ENCODE measurements around the gene KLHDC7A. TPM values are rescaled to one million over a fixed set of nuclear protein-coding genes. Genes with fewer than 3 reads are reported as not detected.

Gene KLHDC7A
- total RNA-seq: not detected

DNA sequence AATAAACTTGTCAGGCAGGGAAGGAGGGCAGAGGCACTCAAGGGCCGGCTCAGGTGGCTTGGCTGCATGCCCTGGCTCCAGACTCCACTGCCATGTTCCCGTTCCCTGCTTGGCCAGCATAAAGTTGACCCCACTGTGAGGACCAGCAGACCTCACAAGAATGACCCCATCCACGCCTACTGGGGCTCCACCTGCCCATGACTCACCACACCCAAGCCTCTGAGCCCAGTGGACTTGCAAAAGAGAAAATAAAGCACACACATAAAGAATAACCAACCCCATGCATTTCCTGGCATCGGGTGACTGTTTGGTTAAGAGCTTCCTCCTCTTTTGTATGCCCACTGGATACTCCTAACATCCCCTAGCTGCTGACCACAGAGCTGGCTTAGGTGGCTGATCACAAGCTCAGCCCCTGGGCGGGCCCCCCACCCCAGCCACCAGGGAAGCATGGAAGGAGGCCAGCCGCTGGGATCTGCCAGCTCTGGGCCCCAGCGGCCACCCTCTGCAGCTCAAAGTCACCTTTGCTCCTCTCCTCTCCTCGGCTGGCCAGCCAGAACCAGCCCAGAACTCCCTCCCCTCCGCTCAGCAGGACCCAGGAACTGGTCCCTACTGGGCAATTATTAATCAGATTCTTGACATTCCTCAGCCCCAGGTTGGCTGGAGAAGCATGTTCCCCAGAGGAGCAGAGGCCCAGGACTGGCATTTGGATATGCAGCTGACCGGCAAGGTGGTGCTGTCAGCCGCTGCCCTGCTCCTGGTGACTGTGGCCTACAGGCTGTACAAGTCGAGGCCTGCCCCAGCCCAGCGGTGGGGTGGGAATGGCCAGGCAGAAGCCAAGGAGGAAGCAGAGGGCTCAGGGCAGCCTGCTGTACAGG, at the start of gene KLHDC7A:
KLHDC7A (plus strand) TSS at position 616 of the 875 bp plus-strand sequence; CDS start at position 668, 52 bp downstream.
- no peak for DNase-seq
- Mint-ChIP-seq H3K27me3 (ENCODE audit: low read depth) (no peaks in the 10 kb centered on the region), H3K27ac (no peak within 1 kb of the TSS), H3K9me3 (ENCODE audit: insufficient read depth) (no peaks in the 10 kb centered on the region), H3K4me1 (ENCODE audit: low read depth) (peaks cover 9% of the 10 kb centered on the region), H3K4me3 (no peak within 1 kb of the TSS), H3K36me3 (ENCODE audit: low read depth) (no peaks in the 10 kb centered on the region)
- no peak for ATAC-seq
- ChIA-PET CTCF (no interaction called here), POLR2A (no interaction called here)

DNA sequence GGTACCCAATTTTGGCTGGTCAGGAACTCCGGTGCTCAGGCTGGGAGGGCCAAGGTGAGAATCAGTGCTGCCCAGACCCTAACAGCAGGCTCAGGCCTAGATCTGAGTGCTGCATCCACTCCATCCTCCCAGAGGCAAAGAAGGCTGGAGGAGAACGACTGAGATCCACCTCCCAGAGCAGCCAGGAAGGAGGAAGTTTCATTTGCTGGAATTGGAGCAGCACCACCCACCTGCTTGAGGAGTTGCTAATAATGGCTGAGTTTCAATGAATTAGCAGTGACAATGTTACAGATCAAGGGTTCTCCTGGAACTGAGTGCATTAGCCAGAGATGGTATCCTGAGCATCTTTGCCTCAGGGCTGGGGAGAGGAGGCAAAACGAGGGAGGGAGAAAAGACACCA, 46.7 kb upstream of the KLHDC7A start:
- CTCF ChIA-PET: no interaction called here
- H3K4me1 Mint-ChIP-seq (ENCODE audit: low read depth): no peaks in the 10 kb centered on the region
- no peaks in the 10 kb centered on the region for H3K9me3 Mint-ChIP-seq (ENCODE audit: insufficient read depth)
- H3K4me3 Mint-ChIP-seq: no peak overlapping the region
- ATAC-seq: no peak
- no peaks in the 10 kb centered on the region for H3K36me3 Mint-ChIP-seq (ENCODE audit: low read depth)
- H3K27me3 Mint-ChIP-seq (ENCODE audit: low read depth): no peaks in the 10 kb centered on the region
- POLR2A ChIA-PET: no interaction called here
- no peak overlapping the region for H3K27ac Mint-ChIP-seq
- DNase-seq: no peak

DNA sequence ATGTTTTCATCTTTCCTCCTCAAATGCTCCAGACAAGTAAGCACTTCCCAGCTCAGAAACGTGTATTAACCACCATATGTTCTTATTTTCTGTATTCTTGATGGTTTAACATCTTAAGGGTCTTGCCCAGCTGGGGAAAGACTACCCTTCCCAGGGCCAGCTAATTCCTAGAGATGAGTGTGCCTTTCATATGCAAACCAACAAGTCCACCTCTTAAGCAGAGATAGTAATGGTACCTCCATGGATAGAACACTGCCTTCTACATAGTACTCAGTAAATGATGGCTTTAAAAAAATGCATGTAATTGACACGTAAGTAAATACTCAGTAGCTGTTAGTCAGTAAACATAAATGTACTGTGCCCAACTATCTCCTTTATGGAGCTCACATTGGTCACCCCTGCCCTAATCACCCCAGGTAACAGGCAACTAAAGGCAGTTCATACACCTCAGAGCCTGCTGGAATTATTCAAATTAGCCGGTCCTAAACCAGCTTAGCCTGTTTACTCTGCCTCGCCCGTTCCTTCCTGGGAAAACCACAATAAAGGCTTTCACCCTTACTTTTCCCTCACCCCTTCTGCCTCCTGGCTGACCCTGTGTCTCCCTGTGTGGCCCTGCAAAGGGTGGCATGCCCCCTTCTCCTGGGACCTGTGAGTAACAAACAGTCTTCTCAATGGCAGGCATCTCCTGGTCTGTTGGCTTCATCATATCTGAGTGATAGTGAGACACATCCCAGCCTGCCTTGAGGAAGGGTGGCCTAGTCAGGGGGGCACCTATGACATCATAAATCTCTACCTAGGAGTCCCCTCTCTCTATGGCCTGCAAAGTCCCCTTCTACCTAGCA, 40.1 kb upstream of the KLHDC7A start:
- H3K4me1 Mint-ChIP-seq (ENCODE audit: low read depth): no peaks in the 10 kb centered on the region
- no peak for ATAC-seq

DNA sequence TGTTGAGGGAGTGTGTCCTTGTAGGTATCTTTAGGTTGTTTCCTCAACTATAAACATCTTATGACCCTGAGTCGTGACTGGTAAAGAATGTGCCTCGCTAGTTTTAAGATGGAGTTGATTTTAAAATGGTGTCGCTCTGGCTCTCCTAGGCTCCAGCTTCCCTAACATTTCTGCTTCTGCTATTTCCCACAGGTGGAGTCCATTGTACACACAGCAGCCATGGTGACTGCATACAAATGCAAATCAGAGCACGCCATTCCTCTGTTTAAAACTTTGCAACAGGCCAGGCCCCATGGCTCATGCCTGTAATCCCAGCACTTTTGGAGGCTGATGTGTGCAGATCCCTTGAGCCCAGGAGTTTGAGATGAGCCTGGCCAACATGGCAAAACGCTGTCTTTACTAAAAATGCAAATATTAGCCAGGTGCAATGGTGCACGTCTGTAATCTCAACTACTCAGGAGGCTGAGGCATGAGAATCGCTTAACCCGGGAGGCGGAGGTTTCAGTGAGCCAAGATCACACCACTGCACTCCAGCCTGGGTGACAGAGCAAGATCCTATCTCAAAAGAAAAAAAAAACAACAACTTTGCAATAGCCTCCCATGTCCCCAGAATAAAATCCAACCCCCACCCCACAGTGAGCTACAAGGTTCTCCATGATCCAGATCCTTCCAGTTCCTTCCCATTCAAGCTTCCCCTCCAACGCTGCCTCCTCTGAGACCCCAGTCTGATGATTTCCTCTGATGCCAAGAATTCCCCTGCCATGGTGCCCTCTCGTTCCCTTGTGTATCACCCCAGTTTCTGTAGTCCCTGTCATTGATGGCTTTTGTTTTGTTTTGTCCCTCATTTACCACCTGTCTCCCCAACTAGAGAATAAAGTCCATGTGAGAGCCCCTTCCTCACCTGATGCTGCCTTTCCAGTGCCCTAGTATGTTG, 36.9 kb upstream of the KLHDC7A start:
- Mint-ChIP-seq H3K36me3 (ENCODE audit: low read depth) (no peaks in the 10 kb centered on the region), H3K27me3 (ENCODE audit: low read depth) (no peaks in the 10 kb centered on the region), H3K4me1 (ENCODE audit: low read depth) (no peaks in the 10 kb centered on the region), H3K27ac (no peak overlapping the region), H3K4me3 (no peak overlapping the region), H3K9me3 (ENCODE audit: insufficient read depth) (no peaks in the 10 kb centered on the region)
- POLR2A ChIA-PET: no interaction called here
- DNase-seq (no peak), ATAC-seq (no peak)
- CTCF ChIA-PET: no interaction called here

More for the DNA sequence above, 40.1 kb upstream of the KLHDC7A start:
- no peaks in the 10 kb centered on the region for H3K27me3 Mint-ChIP-seq (ENCODE audit: low read depth)
- ChIA-PET POLR2A (no interaction called here), CTCF (interaction anchor here (1.2 kb wide), 1 partner anchor 141 kb away, joined by 3 read pairs; no protein-coding TSS in a partner anchor)
- no peak overlapping the region for H3K27ac Mint-ChIP-seq
- no peaks in the 10 kb centered on the region for H3K36me3 Mint-ChIP-seq (ENCODE audit: low read depth)
- DNase-seq: no peak
- no peaks in the 10 kb centered on the region for H3K9me3 Mint-ChIP-seq (ENCODE audit: insufficient read depth)
- H3K4me3 Mint-ChIP-seq: no peak overlapping the region

DNA sequence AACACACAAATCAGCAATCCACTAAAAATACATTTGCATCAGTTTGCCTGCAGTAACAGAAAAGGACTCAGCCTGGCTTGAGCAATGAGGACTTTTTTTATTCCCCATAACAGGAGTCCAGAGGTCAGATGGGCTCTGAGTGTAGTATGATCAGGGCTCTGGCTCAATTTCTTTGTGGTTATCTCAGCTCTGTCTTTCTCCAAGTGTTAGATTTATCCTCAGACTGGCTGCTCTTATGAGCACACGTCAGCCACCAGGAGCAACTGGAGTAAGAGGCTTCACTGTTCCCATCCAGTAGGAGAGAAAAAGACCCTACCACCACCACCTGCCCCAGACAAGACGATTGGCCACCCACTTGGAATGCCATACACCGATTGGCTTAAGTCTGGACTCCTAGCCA, 36.2 kb upstream of the KLHDC7A start:
- Mint-ChIP-seq H3K4me1 (ENCODE audit: low read depth) (no peaks in the 10 kb centered on the region), H3K9me3 (ENCODE audit: insufficient read depth) (no peaks in the 10 kb centered on the region), H3K36me3 (ENCODE audit: low read depth) (no peaks in the 10 kb centered on the region), H3K27me3 (ENCODE audit: low read depth) (peaks cover under 1% of the 10 kb centered on the region), H3K27ac (no peak overlapping the region), H3K4me3 (no peak overlapping the region)
- ATAC-seq (no peak), DNase-seq (no peak)
- CTCF ChIA-PET: no interaction called here
- POLR2A ChIA-PET: no interaction called here

DNA sequence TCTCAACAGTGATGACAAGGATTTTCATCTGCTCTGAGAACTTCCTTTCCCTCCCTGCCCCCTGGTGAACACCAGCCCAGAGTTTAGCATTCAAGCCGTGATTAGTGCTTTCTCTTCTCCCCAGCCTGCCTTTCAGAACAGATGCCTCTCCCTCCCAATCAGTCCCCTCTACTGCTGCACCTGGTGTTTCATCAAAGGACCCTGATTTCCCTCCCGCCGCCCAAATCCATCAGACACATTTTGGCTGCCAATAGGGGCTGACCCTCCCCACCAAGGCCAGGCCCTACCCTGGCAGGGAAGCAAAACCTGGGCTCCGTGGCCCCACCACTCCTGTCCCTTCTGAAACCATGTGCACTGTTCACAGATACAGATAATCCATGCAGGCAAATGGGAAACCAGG, 34.0 kb upstream of the KLHDC7A start:
- H3K36me3 Mint-ChIP-seq (ENCODE audit: low read depth): no peaks in the 10 kb centered on the region
- H3K27ac Mint-ChIP-seq: no peak overlapping the region
- no peak for ATAC-seq
- POLR2A ChIA-PET: no interaction called here
- H3K27me3 Mint-ChIP-seq (ENCODE audit: low read depth): peaks cover 2% of the 10 kb centered on the region
- no peak for DNase-seq
- H3K4me3 Mint-ChIP-seq: no peak overlapping the region
- H3K9me3 Mint-ChIP-seq (ENCODE audit: insufficient read depth): no peaks in the 10 kb centered on the region
- no peaks in the 10 kb centered on the region for H3K4me1 Mint-ChIP-seq (ENCODE audit: low read depth)
- CTCF ChIA-PET: no interaction called here

DNA sequence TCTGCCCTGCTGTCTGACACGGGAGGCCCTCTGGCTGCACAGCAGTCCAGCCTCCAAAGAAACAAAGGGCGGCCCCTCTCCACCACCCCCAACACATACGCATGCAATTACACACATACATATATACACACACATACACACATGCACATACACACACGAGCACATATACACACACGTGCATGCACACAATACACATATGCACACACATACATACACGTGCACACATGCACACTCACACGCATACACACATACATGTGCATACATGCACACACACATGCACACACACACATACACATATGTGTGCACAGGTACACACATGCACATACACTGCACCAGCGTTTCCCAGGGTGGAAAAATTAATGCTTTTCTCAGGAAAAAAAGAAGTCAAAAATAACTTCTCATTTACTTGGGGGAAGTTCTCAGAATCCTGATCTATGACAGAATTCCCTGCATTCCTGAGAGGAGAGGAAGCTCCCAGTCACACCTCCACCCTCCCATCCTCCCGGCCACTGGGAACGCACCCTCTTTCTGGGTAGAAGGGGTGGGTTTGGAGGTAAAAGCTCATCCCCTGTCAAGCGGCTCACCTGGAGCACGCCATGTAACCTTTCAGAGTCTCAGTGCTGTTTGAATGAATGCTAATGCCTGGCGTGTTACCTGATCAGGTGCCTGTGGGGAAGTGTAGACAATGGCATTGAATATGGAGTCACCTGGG, 33.1 kb upstream of the KLHDC7A start:
- no peak overlapping the region for H3K27ac Mint-ChIP-seq
- H3K36me3 Mint-ChIP-seq (ENCODE audit: low read depth): no peaks in the 10 kb centered on the region
- ATAC-seq: no peak
- no peaks in the 10 kb centered on the region for H3K9me3 Mint-ChIP-seq (ENCODE audit: insufficient read depth)
- H3K4me1 Mint-ChIP-seq (ENCODE audit: low read depth): no peaks in the 10 kb centered on the region
- CTCF ChIA-PET: no interaction called here
- POLR2A ChIA-PET: no interaction called here
- H3K27me3 Mint-ChIP-seq (ENCODE audit: low read depth): peaks cover 2% of the 10 kb centered on the region
- H3K4me3 Mint-ChIP-seq: no peak overlapping the region
- DNase-seq: no peak

DNA sequence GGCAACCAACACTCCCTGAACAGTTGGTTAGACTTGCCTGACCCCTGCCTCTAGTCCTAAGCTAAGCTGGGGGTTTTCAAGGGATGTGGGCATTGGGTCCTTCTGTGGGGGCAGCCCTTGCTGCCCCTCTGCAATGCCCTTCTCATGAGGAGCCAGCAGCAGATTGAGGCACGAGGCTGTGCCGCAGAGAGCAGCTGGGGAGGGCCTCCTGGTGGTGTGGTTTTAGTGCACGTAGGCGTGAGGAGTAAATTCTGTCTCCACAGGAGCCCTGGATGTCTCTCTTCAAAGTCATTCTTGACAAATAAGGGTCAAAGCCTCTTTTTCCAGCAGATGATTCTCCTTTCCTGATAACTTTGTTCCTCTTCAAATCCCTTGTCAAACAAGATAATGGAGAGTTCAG, 31.8 kb upstream of the KLHDC7A start:
- POLR2A ChIA-PET: no interaction called here
- DNase-seq (no peak), ATAC-seq (no peak)
- no peaks in the 10 kb centered on the region for H3K9me3 Mint-ChIP-seq (ENCODE audit: insufficient read depth)
- H3K4me3 Mint-ChIP-seq: no peak overlapping the region
- H3K4me1 Mint-ChIP-seq (ENCODE audit: low read depth): no peaks in the 10 kb centered on the region
- H3K27me3 Mint-ChIP-seq (ENCODE audit: low read depth): peaks cover 2% of the 10 kb centered on the region
- CTCF ChIA-PET: no interaction called here
- no peaks in the 10 kb centered on the region for H3K36me3 Mint-ChIP-seq (ENCODE audit: low read depth)
- no peak overlapping the region for H3K27ac Mint-ChIP-seq

DNA sequence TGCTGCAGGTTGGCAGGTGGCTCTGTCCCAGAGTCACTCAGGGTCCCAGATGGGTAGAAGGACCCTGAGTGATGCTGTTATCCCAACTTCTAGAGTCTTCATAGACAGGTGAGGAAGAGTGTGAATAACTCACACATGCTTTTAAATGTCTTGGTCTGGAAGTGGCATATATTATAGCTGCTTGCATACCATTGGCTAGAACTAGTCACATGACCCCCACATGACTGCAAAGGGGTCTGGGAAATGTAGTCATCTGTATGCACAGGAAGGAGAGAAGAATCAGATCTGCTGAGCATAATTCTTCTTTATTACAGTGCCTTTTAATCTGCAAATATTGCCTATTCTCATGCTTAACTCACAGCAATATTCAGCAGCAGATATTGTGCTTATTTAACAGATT, 28.2 kb upstream of the KLHDC7A start:
- Mint-ChIP-seq H3K27ac (no peak overlapping the region), H3K27me3 (ENCODE audit: low read depth) (peaks cover 4% of the 10 kb centered on the region), H3K36me3 (ENCODE audit: low read depth) (no peaks in the 10 kb centered on the region), H3K4me3 (no peak overlapping the region), H3K4me1 (ENCODE audit: low read depth) (no peaks in the 10 kb centered on the region), H3K9me3 (ENCODE audit: insufficient read depth) (no peaks in the 10 kb centered on the region)
- ChIA-PET CTCF (no interaction called here), POLR2A (no interaction called here)
- DNase-seq (peak; percentile 21), ATAC-seq (no peak)

DNA sequence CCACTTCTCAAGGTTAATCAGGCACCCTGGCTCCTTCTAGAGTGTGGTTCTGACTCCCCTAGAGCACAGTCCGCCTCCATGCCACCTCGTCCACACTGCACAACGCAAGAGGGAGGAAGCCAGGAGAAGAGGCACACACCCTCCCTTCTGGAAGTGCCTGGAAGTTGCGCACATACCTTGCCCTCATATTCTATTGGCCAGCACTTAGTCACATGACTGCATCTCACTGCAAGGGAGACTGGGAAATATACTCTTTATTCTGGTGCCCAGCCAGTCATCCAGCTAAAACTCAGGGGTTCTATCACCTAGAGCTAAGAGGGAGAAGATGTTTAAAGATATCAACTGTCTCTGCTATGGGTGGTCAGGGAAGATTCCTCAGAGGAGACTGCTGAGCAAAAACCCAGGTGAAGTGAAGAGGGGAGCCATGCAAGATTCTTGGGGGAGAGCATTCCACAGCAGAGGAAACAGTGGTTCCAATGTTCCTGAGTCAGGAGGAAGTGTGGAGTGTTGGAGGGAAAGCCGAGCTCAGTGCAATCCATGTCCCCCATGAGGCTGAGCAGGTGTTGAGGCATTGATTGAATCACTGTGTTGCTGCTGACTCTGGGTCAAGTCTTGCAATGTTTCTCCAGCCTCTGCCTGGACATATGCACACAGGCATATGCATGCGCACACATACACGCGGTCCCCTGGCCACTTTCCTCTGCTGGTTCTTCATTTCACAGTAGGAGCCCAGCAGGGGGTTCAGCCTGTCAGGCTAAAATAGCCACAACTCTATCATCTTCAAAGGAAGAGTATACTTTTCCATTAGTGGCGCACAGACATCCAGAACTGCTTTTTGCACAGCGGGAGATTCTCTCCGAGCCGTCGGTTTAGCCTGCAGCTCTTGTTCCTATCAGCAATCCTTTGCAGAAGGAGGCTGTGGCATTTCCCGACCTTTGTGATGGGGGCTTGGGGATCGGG, 22.3 kb upstream of the KLHDC7A start:
- CTCF ChIA-PET: no interaction called here
- Mint-ChIP-seq H3K9me3 (ENCODE audit: insufficient read depth) (no peaks in the 10 kb centered on the region), H3K27me3 (ENCODE audit: low read depth) (peaks cover 2% of the 10 kb centered on the region), H3K4me3 (no peak overlapping the region), H3K36me3 (ENCODE audit: low read depth) (no peaks in the 10 kb centered on the region), H3K4me1 (ENCODE audit: low read depth) (no peaks in the 10 kb centered on the region), H3K27ac (no peak overlapping the region)
- DNase-seq (no peak), ATAC-seq (no peak)
- POLR2A ChIA-PET: no interaction called here

Data from activated CD8-positive, alpha-beta T cell treated with anti-CD3 and anti-CD28 coated beads, Interleukin-2, amount 10 ng/mL, durations not matched to agents 7 days and 5 days (primary cell).